HepG2 (cell line): ENCODE measurements around the gene ZSCAN26. TPM values are rescaled to one million over a fixed set of nuclear protein-coding genes. Genes with fewer than 3 reads are reported as not detected.

Source experiments
- CHCHD3 ChIP-seq: sonication (generic); formaldehyde crosslinking; IDR thresholded peaks from 2 replicates; pipeline ENCODE4 v1.8.0; 2022; ENCODE audit warnings: mild to moderate bottlenecking, missing genetic modification reagents, moderate library complexity
- ELF1 ChIP-seq: sonication (generic); formaldehyde crosslinking; IDR thresholded peaks from 2 replicates; pipeline ENCODE4 v1.4.0; 2020; ENCODE audit warnings: missing genetic modification reagents
- HDAC6 ChIP-seq: fragments of 200-600 bp; sonication (generic); IDR thresholded peaks from 2 replicates; pipeline ENCODE4 v1.7.0; 2017; ENCODE audit warnings: mild to moderate bottlenecking, antibody characterized with exemption, low read length, low read depth
- HNRNPK ChIP-seq: fragments of 200-400 bp; formaldehyde crosslinking; IDR thresholded peaks from 2 replicates; pipeline ENCODE4 v1.6.1; 2018; ENCODE audit warnings: low read length, low read depth, moderate library complexity, mild to moderate bottlenecking; ENCODE audit not compliant: poor library complexity, severe bottlenecking
- KDM5A ChIP-seq: fragments of 200-600 bp; sonication (generic); IDR thresholded peaks from 2 replicates; pipeline ENCODE4 v1.7.0; 2018; ENCODE audit warnings: antibody characterized with exemption, mild to moderate bottlenecking, low read length, borderline replicate concordance
- NONO ChIP-seq, 2 experiments: fragments of 450-650 bp in 1 of 2; sonication (generic) in 1 of 2; formaldehyde crosslinking in 1 of 2; IDR thresholded peaks in 1 of 2; conservative IDR thresholded peaks in 1 of 2; 2 replicates each; pipeline versions ENCODE4 v1.6.1 to v1.8.0; 2017 to 2022; ENCODE audit warnings: mild to moderate bottlenecking in 1 of 2, missing genetic modification reagents in 1 of 2, moderate library complexity in 1 of 2
- SNRNP70 ChIP-seq: fragments of 200-400 bp; formaldehyde crosslinking; IDR thresholded peaks from 2 replicates; pipeline ENCODE4 v1.6.1; 2017; ENCODE audit warnings: mild to moderate bottlenecking, low read depth, low read length, moderate library complexity
- ZNF230 ChIP-seq: sonication (generic); formaldehyde crosslinking; IDR thresholded peaks from 2 replicates; pipeline ENCODE4 v1.4.0; 2020; ENCODE audit warnings: mild to moderate bottlenecking, missing genetic modification reagents
- ZNF652 ChIP-seq: IDR thresholded peaks from 2 replicates; pipeline ENCODE4 v1.6.1; 2016; ENCODE audit warnings: low read depth, borderline replicate concordance
- polyA plus RNA-seq, 8 experiments: library from polyadenylated mRNA; depleted of rRNA in 3 of 8; stranded (reverse) in 7 of 8; unstranded in 1 of 8; fragments of >200 nt; fragmentation: Illumina TruSeq in 4 of 8; extraction: Trizol in 4 of 8; gene quantifications; 2 replicates each; pipeline versions ENCODE4 v1.2.1 to v1.2.3, GENCODE V29; 2011 to 2016; ENCODE audit warnings: low read depth in 4 of 8, missing spikeins in 1 of 8, mixed read lengths in 1 of 8; ENCODE audit not compliant: insufficient read depth in 1 of 8
- total RNA-seq, 5 experiments: library from RNA; depleted of rRNA; stranded (reverse); fragments of >200 nt; fragmentation: Illumina TruSeq; extraction: Trizol; gene quantifications; 2 replicates each; pipeline ENCODE4 v1.2.3, GENCODE V29; 2016; ENCODE audit warnings: low read depth in 1 of 5
- TF ChIP-seq, protein P1 (sequence below): IDR thresholded peaks from 2 replicates; pipeline ENCODE4 v1.6.1; 2016; ENCODE audit warnings: low read depth, borderline replicate concordance
- TF ChIP-seq, protein P2 (sequence below): sonication (generic); formaldehyde crosslinking; IDR thresholded peaks from 2 replicates; pipeline ENCODE4 v1.4.0; 2020; ENCODE audit warnings: low read depth, missing genetic modification reagents
- TF ChIP-seq, protein P3 (sequence below): sonication (generic); formaldehyde crosslinking; IDR thresholded peaks from 2 replicates; pipeline ENCODE4 v1.4.0; 2020; ENCODE audit warnings: missing genetic modification reagents, mild to moderate bottlenecking, borderline replicate concordance
- TF ChIP-seq, protein P4 (sequence below): sonication (generic); formaldehyde crosslinking; IDR thresholded peaks from 2 replicates; pipeline ENCODE4 v1.4.0; 2020; ENCODE audit warnings: mild to moderate bottlenecking, missing genetic modification reagents

Gene ZSCAN26
- total and polyA plus RNA-seq, 2 of the 13 experiments (the other 11 are each of a cell fraction or from before 2014, with no cell fraction given), result 12.0 to 15.6 TPM

DNA sequence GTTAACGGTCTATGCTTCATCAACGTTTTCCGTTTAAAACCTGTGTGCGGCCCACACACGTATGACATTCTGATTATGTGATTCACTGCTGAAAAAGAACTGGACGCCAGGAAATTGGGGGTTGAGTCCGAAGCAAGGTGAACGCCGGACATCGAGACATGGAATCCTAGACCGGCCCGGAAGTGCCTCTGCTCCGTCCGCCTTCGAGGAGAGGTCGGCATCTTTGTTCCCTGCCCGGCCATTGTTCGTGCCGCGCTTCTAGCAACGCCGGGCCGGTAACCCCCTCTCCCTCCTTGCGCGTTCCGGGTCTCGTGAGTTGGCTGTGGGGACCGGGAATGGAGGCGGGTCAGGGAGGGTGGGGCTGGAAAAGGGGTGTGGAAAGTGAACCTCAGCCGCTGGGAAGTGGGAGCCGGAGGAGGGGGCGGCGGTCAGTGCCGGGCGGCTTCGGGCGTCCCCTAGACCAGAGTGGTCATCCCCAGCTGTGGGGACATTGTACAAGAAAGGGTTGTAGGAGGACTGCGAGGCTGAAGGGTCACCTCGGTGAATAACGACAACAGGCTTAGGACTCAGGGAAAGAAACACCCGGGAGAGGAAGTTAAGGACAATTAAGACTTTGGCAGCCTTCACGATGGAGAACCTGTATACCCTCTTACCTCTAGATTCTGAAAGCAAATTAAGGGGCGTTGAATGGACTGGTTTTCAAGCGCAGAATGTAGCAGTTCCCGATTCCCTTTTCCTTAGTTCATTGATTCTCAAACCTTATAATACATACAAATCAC lies 41.7 kb upstream of the ZSCAN26 start, which contains the start of gene ZSCAN9 (continued):
- TF ChIP-seq, protein P1, sequence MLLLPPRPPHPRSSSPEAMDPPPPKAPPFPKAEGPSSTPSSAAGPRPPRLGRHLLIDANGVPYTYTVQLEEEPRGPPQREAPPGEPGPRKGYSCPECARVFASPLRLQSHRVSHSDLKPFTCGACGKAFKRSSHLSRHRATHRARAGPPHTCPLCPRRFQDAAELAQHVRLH (CRISPR knock-in tag), result peak; percentile 47; the same call in 1 of the 2 replicates
- TF ChIP-seq HNRNPK, result no peak
- no peak for TF ChIP-seq HDAC6
- TF ChIP-seq, protein P2, sequence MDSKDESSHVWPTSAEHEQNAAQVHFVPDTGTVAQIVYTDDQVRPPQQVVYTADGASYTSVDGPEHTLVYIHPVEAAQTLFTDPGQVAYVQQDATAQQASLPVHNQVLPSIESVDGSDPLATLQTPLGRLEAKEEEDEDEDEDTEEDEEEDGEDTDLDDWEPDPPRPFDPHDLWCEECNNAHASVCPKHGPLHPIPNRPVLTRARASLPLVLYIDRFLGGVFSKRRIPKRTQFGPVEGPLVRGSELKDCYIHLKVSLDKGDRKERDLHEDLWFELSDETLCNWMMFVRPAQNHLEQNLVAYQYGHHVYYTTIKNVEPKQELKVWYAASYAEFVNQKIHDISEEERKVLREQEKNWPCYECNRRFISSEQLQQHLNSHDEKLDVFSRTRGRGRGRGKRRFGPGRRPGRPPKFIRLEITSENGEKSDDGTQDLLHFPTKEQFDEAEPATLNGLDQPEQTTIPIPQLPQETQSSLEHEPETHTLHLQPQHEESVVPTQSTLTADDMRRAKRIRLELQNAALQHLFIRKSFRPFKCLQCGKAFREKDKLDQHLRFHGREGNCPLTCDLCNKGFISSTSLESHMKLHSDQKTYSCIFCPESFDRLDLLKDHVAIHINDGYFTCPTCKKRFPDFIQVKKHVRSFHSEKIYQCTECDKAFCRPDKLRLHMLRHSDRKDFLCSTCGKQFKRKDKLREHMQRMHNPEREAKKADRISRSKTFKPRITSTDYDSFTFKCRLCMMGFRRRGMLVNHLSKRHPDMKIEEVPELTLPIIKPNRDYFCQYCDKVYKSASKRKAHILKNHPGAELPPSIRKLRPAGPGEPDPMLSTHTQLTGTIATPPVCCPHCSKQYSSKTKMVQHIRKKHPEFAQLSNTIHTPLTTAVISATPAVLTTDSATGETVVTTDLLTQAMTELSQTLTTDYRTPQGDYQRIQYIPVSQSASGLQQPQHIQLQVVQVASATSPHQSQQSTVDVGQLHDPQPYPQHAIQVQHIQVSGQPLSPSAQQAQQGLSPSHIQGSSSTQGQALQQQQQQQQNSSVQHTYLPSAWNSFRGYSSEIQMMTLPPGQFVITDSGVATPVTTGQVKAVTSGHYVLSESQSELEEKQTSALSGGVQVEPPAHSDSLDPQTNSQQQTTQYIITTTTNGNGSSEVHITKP (CRISPR knock-in tag), result peak; percentile 80
- peak; percentile 95 for TF ChIP-seq ELF1 (CRISPR knock-in tag)
- no peak for TF ChIP-seq NONO (IDR thresholded peaks at IDR 0.05)
- peak; percentile 92 for TF ChIP-seq NONO (CRISPR knock-in tag; conservative IDR thresholded peaks at IDR 0.05)
- TF ChIP-seq, protein P3, sequence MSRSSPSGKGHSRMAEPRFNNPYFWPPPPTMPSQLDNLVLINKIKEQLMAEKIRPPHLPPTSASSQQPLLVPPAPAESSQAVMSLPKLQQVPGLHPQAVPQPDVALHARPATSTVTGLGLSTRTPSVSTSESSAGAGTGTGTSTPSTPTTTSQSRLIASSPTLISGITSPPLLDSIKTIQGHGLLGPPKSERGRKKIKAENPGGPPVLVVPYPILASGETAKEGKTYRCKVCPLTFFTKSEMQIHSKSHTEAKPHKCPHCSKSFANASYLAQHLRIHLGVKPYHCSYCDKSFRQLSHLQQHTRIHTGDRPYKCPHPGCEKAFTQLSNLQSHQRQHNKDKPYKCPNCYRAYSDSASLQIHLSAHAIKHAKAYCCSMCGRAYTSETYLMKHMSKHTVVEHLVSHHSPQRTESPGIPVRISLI, result peak; percentile 57; the same call in 1 of the 2 replicates
- peak; percentile 86 for TF ChIP-seq ZNF652 (CRISPR knock-in tag)
- peak; percentile 90 for TF ChIP-seq ZNF230
- peak; percentile 94 for TF ChIP-seq KDM5A
- no peak for TF ChIP-seq SNRNP70
- TF ChIP-seq, protein P4, sequence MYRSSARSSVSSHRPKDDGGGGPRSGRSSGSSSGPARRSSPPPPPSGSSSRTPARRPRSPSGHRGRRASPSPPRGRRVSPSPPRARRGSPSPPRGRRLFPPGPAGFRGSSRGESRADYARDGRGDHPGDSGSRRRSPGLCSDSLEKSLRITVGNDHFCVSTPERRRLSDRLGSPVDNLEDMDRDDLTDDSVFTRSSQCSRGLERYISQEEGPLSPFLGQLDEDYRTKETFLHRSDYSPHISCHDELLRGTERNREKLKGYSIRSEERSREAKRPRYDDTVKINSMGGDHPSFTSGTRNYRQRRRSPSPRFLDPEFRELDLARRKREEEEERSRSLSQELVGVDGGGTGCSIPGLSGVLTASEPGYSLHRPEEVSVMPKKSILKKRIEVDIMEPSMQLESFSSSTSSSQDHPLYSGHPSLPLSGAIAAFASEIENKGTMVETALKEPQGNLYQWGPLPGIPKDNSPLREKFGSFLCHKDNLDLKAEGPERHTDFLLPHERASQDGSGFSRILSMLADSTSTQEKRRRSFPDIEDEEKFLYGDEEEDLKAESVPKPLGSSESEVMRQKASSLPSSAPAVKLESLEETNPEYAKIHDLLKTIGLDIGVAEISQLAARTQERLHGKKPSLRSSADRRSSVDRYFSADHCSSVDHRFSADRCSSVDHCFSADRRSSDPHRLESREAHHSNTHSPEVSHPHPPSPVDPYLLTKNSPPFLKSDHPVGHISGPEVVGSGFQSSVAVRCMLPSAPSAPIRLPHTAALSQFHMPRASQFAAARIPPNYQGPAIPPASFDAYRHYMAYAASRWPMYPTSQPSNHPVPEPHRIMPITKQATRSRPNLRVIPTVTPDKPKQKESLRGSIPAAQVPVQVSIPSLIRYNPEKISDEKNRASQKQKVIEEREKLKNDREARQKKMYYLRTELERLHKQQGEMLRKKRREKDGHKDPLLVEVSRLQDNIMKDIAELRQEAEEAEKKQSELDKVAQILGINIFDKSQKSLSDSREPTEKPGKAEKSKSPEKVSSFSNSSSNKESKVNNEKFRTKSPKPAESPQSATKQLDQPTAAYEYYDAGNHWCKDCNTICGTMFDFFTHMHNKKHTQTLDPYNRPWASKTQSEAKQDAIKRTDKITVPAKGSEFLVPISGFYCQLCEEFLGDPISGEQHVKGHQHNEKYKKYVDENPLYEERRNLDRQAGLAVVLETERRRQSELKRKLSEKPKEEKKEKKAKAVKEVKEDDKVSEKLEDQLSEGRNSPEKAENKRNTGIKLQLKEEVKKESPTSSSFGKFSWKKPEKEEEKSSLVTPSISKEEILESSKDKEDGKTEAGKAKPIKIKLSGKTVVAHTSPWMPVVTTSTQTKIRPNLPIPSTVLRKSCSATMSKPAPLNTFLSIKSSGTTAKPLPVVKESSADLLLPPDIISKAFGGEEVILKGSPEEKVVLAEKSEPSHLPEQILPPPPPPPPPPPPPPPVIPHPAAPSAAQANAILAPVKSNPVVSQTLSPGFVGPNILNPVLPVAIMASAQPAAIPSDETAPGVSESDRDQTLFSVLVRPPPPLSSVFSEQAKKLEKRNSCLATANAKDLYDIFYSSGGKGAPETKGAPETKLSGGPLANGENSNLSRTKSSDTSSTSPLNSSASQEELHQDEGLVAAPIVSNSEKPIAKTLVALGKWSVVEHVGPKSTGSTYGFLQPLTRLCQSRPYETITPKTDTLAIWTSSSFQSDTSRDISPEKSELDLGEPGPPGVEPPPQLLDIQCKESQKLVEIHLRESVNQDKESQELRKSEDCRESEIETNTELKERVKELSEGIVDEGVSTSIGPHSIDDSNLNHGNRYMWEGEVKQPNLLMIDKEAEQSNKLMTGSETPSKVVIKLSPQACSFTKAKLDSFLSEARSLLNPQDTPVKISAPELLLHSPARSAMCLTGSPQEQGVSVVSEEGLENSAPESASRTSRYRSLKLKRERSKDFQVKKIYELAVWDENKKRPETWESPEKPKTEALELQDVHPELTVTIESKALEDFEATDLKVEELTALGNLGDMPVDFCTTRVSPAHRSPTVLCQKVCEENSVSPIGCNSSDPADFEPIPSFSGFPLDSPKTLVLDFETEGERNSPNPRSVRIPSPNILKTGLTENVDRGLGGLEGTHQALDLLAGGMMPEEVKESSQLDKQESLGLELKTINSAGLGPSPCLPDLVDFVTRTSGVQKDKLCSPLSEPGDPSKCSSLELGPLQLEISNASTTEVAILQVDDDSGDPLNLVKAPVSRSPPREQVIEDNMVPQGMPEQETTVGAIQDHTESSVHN (CRISPR knock-in tag), result peak; percentile 80; the same call in 1 of the 2 replicates
- TF ChIP-seq CHCHD3 (CRISPR knock-in tag), result 0 out of 2 replicates have a peak, but pooled peaks have one; percentile 11
